SK-N-SH treated with all-trans-retinoic acid at 6 μM for 48 hours (cell line): ENCODE data around the gene PLRG1.

ENCODE experiments used
- ARNTL ChIP-seq: fragments of 450-650 bp; formaldehyde crosslinking; IDR thresholded peaks from 2 replicates; pipeline ENCODE4 v1.5.0; 2020; ENCODE audit warnings: low read depth, mild to moderate bottlenecking, moderate library complexity, borderline replicate concordance
- TSHZ2 ChIP-seq: fragments of 250-450 bp; sonication (Bioruptor Pico); IDR thresholded peaks from 2 replicates; pipeline ENCODE4 v1.5.0; 2020; ENCODE audit warnings: mild to moderate bottlenecking, moderate library complexity
- ZFP30 ChIP-seq: fragments of 450-650 bp; formaldehyde crosslinking; IDR thresholded peaks from 2 replicates; pipeline ENCODE4 v1.5.0; 2022; ENCODE audit warnings: mild to moderate bottlenecking, moderate library complexity

- TF ChIP-seq TSHZ2 (no peak), ZFP30 (CRISPR knock-in tag) (no peak), ARNTL (CRISPR knock-in tag) (no peak)
Observed at GRCh38 chr4:154559141-154559493, 8.9 kb upstream of the PLRG1 start.
